ENCODE data around the gene SLX9.

SLX9 gene

GRCh38 chr21:44958471-44959191 is 18.8 kb downstream of the SLX9 start:
- DNase-seq (ENCODE audit: low read depth in 1 of 2, low spot score in 1 of 2): no peak

- no peak for DNase-seq (ENCODE audit: low read depth in 1 of 2, low spot score in 1 of 2)
Measured at GRCh38 chr21:44959376-44960091, 19.7 kb downstream of the SLX9 start.

- DNase-seq (ENCODE audit: low read depth in 1 of 2, low spot score in 1 of 2): no peak
Measured at GRCh38 chr21:44960141-44961092, 20.6 kb downstream of the SLX9 start.

GRCh38 chr21:44962403-44962966 is 22.7 kb downstream of the SLX9 start:
- no peak for DNase-seq (ENCODE audit: low read depth in 1 of 2, low spot score in 1 of 2)

- DNase-seq (ENCODE audit: low read depth in 1 of 2, low spot score in 1 of 2): no peak
Measured at GRCh38 chr21:44964381-44964780, 24.6 kb downstream of the SLX9 start.

GRCh38 chr21:44965251-44966022 is 25.6 kb downstream of the SLX9 start:
- no peak for DNase-seq (ENCODE audit: low read depth in 1 of 2, low spot score in 1 of 2)

GRCh38 chr21:44966135-44967081 is 26.6 kb downstream of the SLX9 start:
- no peak for DNase-seq (ENCODE audit: low read depth in 1 of 2, low spot score in 1 of 2)

- DNase-seq (ENCODE audit: low read depth in 1 of 2, low spot score in 1 of 2): no peak
Measured at GRCh38 chr21:44967082-44968047, 27.5 kb downstream of the SLX9 start.

- no peak for DNase-seq (ENCODE audit: low read depth in 1 of 2, low spot score in 1 of 2)
Measured at GRCh38 chr21:44969066-44969670, 29.3 kb downstream of the SLX9 start.

- DNase-seq (ENCODE audit: low read depth in 1 of 2, low spot score in 1 of 2): no peak
Measured at GRCh38 chr21:44969931-44970755, 30.3 kb downstream of the SLX9 start.

GRCh38 chr21:44970766-44971671 is 31.2 kb downstream of the SLX9 start:
- no peak for DNase-seq (ENCODE audit: low read depth in 1 of 2, low spot score in 1 of 2)

- DNase-seq (ENCODE audit: low read depth in 1 of 2, low spot score in 1 of 2): no peak
Measured at GRCh38 chr21:44971672-44971995, 31.8 kb downstream of the SLX9 start.

- DNase-seq (ENCODE audit: low read depth in 1 of 2, low spot score in 1 of 2): no peak
Measured at GRCh38 chr21:44972301-44972814, 32.5 kb downstream of the SLX9 start.

GRCh38 chr21:44972821-44973220 is 33.0 kb downstream of the SLX9 start:
- DNase-seq (ENCODE audit: low read depth in 1 of 2, low spot score in 1 of 2): no peak

- DNase-seq (ENCODE audit: low read depth in 1 of 2, low spot score in 1 of 2): no peak
Measured at GRCh38 chr21:44973598-44973997, 33.8 kb downstream of the SLX9 start.

GRCh38 chr21:44974676-44975075 is 34.8 kb downstream of the SLX9 start:
- no peak for DNase-seq (ENCODE audit: low read depth in 1 of 2, low spot score in 1 of 2)

Data from stimulated activated CD4-positive, alpha-beta T cell treated with anti-CD3 and anti-CD28 coated beads, Interleukin-15, amount 100 ng/mL, for 1 hour (primary cell).